Neural cell (in vitro differentiated cells): ENCODE measurements around the gene HLF. TPM values are rescaled to one million over a fixed set of nuclear protein-coding genes. Genes with fewer than 3 reads are reported as not detected.

Experiments used
- H2AFZ ChIP-seq: fragments of 200-600, 300-800 bp; sonication (generic), shearing (Covaris generic); 2 replicates; pipeline ENCODE4 v1.6.0; 2014; ENCODE audit warnings: low read depth, mild to moderate bottlenecking, antibody characterized with exemption, low read length, moderate library complexity
- H3F3A ChIP-seq: fragments of 200-600 bp; shearing (Covaris generic); 2 replicates; pipeline ENCODE4 v1.6.1; 2016; ENCODE audit warnings: mild to moderate bottlenecking, moderate library complexity, mixed read lengths, antibody characterized with exemption, low read length; ENCODE audit not compliant: insufficient read depth, poor library complexity, severe bottlenecking
- H3K27ac ChIP-seq: fragments of 200-600, 300-800 bp; sonication (generic), shearing (Covaris generic); 2 replicates; pipeline ENCODE4 v1.5.1; 2014; ENCODE audit warnings: mild to moderate bottlenecking, low read length, moderate library complexity
- H3K27me3 ChIP-seq: fragments of 300-800, 200-600 bp; sonication (generic), shearing (Covaris generic); 2 replicates; pipeline ENCODE4 v1.6.0; 2014; ENCODE audit warnings: mild to moderate bottlenecking, low read depth, low read length, moderate library complexity; ENCODE audit not compliant: insufficient read depth
- H3K36me3 ChIP-seq: fragments of 300-800, 200-600 bp; sonication (generic), shearing (Covaris generic); 2 replicates; pipeline ENCODE4 v1.5.1; 2014; ENCODE audit warnings: mild to moderate bottlenecking, antibody characterized with exemption, low read length, moderate library complexity; ENCODE audit not compliant: insufficient read depth
- H3K4me2 ChIP-seq: fragments of 300-800, 200-600 bp; sonication (generic), shearing (Covaris generic); 2 replicates; pipeline ENCODE4 v1.6.0; 2014; ENCODE audit warnings: mild to moderate bottlenecking, low read length
- H3K4me3 ChIP-seq: fragments of 300-800, 200-600 bp; sonication (generic), shearing (Covaris generic); 2 replicates; pipeline ENCODE4 v1.5.1; 2014; ENCODE audit warnings: mild to moderate bottlenecking, low read length, moderate library complexity
- H3K79me2 ChIP-seq: fragments of 200-600 bp; shearing (Covaris generic); replicated peaks from 2 replicates; pipeline ENCODE4 v1.6.0; 2014; ENCODE audit warnings: mild to moderate bottlenecking, low read length, moderate library complexity; ENCODE audit not compliant: insufficient read depth
- H3K9ac ChIP-seq: fragments of 300-800, 200-600 bp; sonication (generic), shearing (Covaris generic); 2 replicates; pipeline ENCODE4 v1.6.1; 2016; ENCODE audit warnings: mild to moderate bottlenecking, low read length, mixed read lengths
- H3K9me2 ChIP-seq: fragments of 200-600 bp; shearing (Covaris generic); 2 replicates; pipeline ENCODE4 v1.6.1; 2016; ENCODE audit warnings: mild to moderate bottlenecking, low read length, mixed read lengths; ENCODE audit not compliant: insufficient read depth
- H3K9me3 ChIP-seq: fragments of 200-600, 300-800 bp; sonication (generic), shearing (Covaris generic); 2 replicates; pipeline ENCODE4 v1.6.1; 2016; ENCODE audit warnings: mild to moderate bottlenecking, mixed run types, low read length, moderate library complexity, mixed read lengths
- H4K20me1 ChIP-seq: fragments of 200-600 bp; shearing (Covaris generic); 2 replicates; pipeline ENCODE4 v1.6.1; 2016; ENCODE audit warnings: mild to moderate bottlenecking, mixed run types; ENCODE audit not compliant: insufficient read depth
- CTCF ChIP-seq: fragments of 450-650 bp; IDR thresholded peaks from 2 replicates; pipeline ENCODE4 v1.5.1; 2014; ENCODE audit warnings: antibody characterized with exemption, mild to moderate bottlenecking, moderate library complexity; ENCODE audit not compliant: poor library complexity, severe bottlenecking
- EP300 ChIP-seq: fragments of 450-650 bp; conservative IDR thresholded peaks from 2 replicates; pipeline ENCODE4 v1.6.1; 2014; ENCODE audit warnings: antibody characterized with exemption, mild to moderate bottlenecking, moderate library complexity; ENCODE audit not compliant: poor library complexity, severe bottlenecking
- EZH2 ChIP-seq: fragments of 200-600, 300-800 bp; shearing (Covaris generic), sonication (generic); IDR thresholded peaks from 2 replicates; pipeline ENCODE4 v1.6.1; 2014; ENCODE audit warnings: antibody characterized with exemption, low read length, borderline replicate concordance, mild to moderate bottlenecking; ENCODE audit not compliant: insufficient read depth, poor library complexity, severe bottlenecking
- MXI1 ChIP-seq: fragments of 450-650 bp; conservative IDR thresholded peaks from 2 replicates; pipeline ENCODE4 v1.6.1; 2014; ENCODE audit warnings: antibody characterized with exemption, mild to moderate bottlenecking; ENCODE audit not compliant: poor library complexity, severe bottlenecking
- POLR2AphosphoS5 ChIP-seq: IDR thresholded peaks from 2 replicates; pipeline ENCODE4 v1.6.1; 2012
- RAD21 ChIP-seq: fragments of 450-650 bp; conservative IDR thresholded peaks from 2 replicates; pipeline ENCODE4 v1.6.1; 2014; ENCODE audit warnings: antibody characterized with exemption, mild to moderate bottlenecking, moderate library complexity
- REST ChIP-seq: IDR thresholded peaks from 2 replicates; pipeline ENCODE4 v1.6.1; 2012; ENCODE audit warnings: borderline replicate concordance
- SMC3 ChIP-seq: fragments of 450-650 bp; conservative IDR thresholded peaks from 2 replicates; pipeline ENCODE4 v1.6.1; 2014; ENCODE audit warnings: antibody characterized with exemption, mild to moderate bottlenecking, moderate library complexity; ENCODE audit not compliant: poor library complexity
- TAF1 ChIP-seq: IDR thresholded peaks from 2 replicates; pipeline ENCODE4 v1.6.1; 2012; ENCODE audit warnings: low read depth
- polyA plus RNA-seq: library from polyadenylated mRNA; depleted of rRNA; stranded (reverse); fragments of >200 nt; gene quantifications from 2 replicates; pipeline ENCODE4 v1.2.3, GENCODE V29; 2014

The HLF gene
- polyA plus RNA-seq, 1 donor from 2014 or later, result 0.71 TPM

- H3K36me3 ChIP-seq, result no peaks in the 10 kb centered on the region
- H3K27me3 ChIP-seq, result no peaks in the 10 kb centered on the region
- no peak overlapping the region for H3K4me2 ChIP-seq
- no peak overlapping the region for H3K27ac ChIP-seq
- H3F3A ChIP-seq, result no peaks in the 10 kb centered on the region
- H3K9ac ChIP-seq, result no peak overlapping the region
- no peaks in the 10 kb centered on the region for H3K9me2 ChIP-seq
- no peaks in the 10 kb centered on the region for H3K79me2 ChIP-seq
- no peak overlapping the region for H2AFZ ChIP-seq
- H3K9me3 ChIP-seq, result no peaks in the 10 kb centered on the region
- no peak overlapping the region for H3K4me3 ChIP-seq
- no peaks in the 10 kb centered on the region for H4K20me1 ChIP-seq
- TF ChIP-seq MXI1 (no peak), POLR2AphosphoS5 (no peak), SMC3 (no peak), REST (no peak), EZH2 (no peak), CTCF (no peak), TAF1 (no peak), RAD21 (no peak), EP300 (no peak)
Observed at GRCh38 chr17:55340686-55341085, 75.9 kb downstream of the HLF start.

- H3K27ac ChIP-seq, result no peak overlapping the region
Observed at GRCh38 chr17:55341432-55341831, 76.7 kb downstream of the HLF start.

More at GRCh38 chr17:55341432-55341831, 76.7 kb downstream of the HLF start:
- Histone ChIP-seq H3K27me3 (no peaks in the 10 kb centered on the region), H3F3A (no peaks in the 10 kb centered on the region), H3K79me2 (no peaks in the 10 kb centered on the region), H3K36me3 (no peaks in the 10 kb centered on the region), H3K9me2 (no peaks in the 10 kb centered on the region), H3K4me2 (no peak overlapping the region), H3K9ac (no peak overlapping the region), H4K20me1 (no peaks in the 10 kb centered on the region), H2AFZ (no peak overlapping the region), H3K9me3 (peaks cover 1% of the 10 kb centered on the region), H3K4me3 (no peak overlapping the region)
- no peak for TF ChIP-seq EZH2
- no peak for TF ChIP-seq TAF1
- no peak for TF ChIP-seq MXI1
